HCT116 (cell line): ENCODE measurements around the gene TBC1D2. TPM values are rescaled to one million over a fixed set of nuclear protein-coding genes. Genes with fewer than 3 reads are reported as not detected.

Experiments
- ATAC-seq: fragments of 200-7000 bp; cut with Tn5 transposase; 2 replicates; pipeline ENCODE4 v1.9.1; 2020; ENCODE audit warnings: mild to moderate bottlenecking, moderate library complexity
- BruUV-seq: library from RNA; stranded (reverse); fragments of 400-500 nt; replicated peaks from 2 replicates; lab custom pipeline; 2021; lab: Mats Ljungman, UMichigan
- CTCF ChIA-PET: fragments of 300-600 bp; sonication (Branson Sonifier 250); formaldehyde crosslinking; loops from one replicate; lab custom pipeline; 2021; ENCODE audit warnings: antibody characterized with exemption; lab: Charles Lee
- POLR2A ChIA-PET: fragments of 300-600, 350-600 bp; sonication (Branson Sonifier 250); formaldehyde crosslinking; loops from one replicate; lab custom pipeline; 2021; ENCODE audit warnings: antibody characterized with exemption; lab: Charles Lee
- RAD21 ChIA-PET, 2 experiments: fragments of 300-600 bp; sonication (Branson Sonifier 250); formaldehyde crosslinking; loops; one replicate each; lab custom pipeline; 2023; ENCODE audit warnings: low total read pairs in 2 of 2; ENCODE audit not compliant: uncharacterized antibody in 2 of 2, unreplicated experiment in 2 of 2, low non-redundant PET in 1 of 2; lab: Charles Lee
- DNase-seq: peaks from one replicate; pipeline ENCODE4 v3.0.0-alpha.2; 2010; ENCODE audit warnings: low read depth, low spot score
- H2AFZ ChIP-seq: fragments of 200-600 bp; shearing (Covaris generic), sonication (generic); 2 replicates; pipeline ENCODE4 v1.6.1; 2017; ENCODE audit warnings: low read depth, mixed run types, mixed read lengths, antibody characterized with exemption, low read length; ENCODE audit not compliant: poor library complexity, severe bottlenecking
- H3K27ac ChIP-seq: 2 replicates; pipeline ENCODE4 v1.5.1; 2012; ENCODE audit warnings: low read depth, low read length
- H3K27me3 ChIP-seq: fragments of 200-600 bp; sonication (generic); 2 replicates; pipeline ENCODE4 v1.6.1; 2016; ENCODE audit warnings: mixed run types, low read length, mixed read lengths; ENCODE audit not compliant: insufficient read depth
- H3K36me3 ChIP-seq, 2 experiments: fragments of 200-500 bp in 1 of 2; fragments of 200-600 bp in 1 of 2; sonication (Bioruptor generic) in 1 of 2; sonication (generic) in 1 of 2; 2 replicates each; pipeline versions ENCODE4 v1.5.1 to v1.6.1; 2014 to 2016; ENCODE audit warnings: low read length in 2 of 2, inconsistent platforms in 1 of 2, mixed read lengths in 1 of 2, mixed run types in 1 of 2; ENCODE audit not compliant: insufficient read depth in 2 of 2, control insufficient read depth in 1 of 2
- H3K4me1 ChIP-seq, 2 experiments: fragments of 200-600 bp in 1 of 2; sonication (generic) in 1 of 2; 2 replicates each; pipeline versions ENCODE4 v1.5.1 to v1.6.1; 2012 to 2017; ENCODE audit warnings: low read length in 2 of 2, inconsistent platforms in 1 of 2, mild to moderate bottlenecking in 1 of 2, mixed read lengths in 1 of 2, mixed run types in 1 of 2, moderate library complexity in 1 of 2; ENCODE audit not compliant: insufficient read depth in 2 of 2, control insufficient read depth in 1 of 2
- H3K4me2 ChIP-seq: fragments of 200-600 bp; sonication (generic); 2 replicates; pipeline ENCODE4 v1.6.1; 2017; ENCODE audit warnings: mixed run types, low read length, mixed read lengths
- H3K4me3 ChIP-seq, 2 experiments: fragments of 200-600 bp in 1 of 2; sonication (generic) in 1 of 2; replicated peaks in 1 of 2; 2 replicates each; pipeline ENCODE4 v1.5.1; 2011 to 2016; ENCODE audit warnings: low read length in 2 of 2, control low read depth in 1 of 2, low read depth in 1 of 2, mild to moderate bottlenecking in 1 of 2, mixed read lengths in 1 of 2, mixed run types in 1 of 2
- H3K79me2 ChIP-seq: fragments of 200-600 bp; sonication (generic); 2 replicates; pipeline ENCODE4 v1.6.1; 2017; ENCODE audit warnings: mild to moderate bottlenecking, mixed run types, low read length, moderate library complexity, mixed read lengths; ENCODE audit not compliant: insufficient read depth
- H3K9ac ChIP-seq: fragments of 200-600 bp; sonication (generic); 2 replicates; pipeline ENCODE4 v1.6.1; 2016; ENCODE audit warnings: low read length, mixed read lengths
- H3K9me2 ChIP-seq: fragments of 200-600 bp; sonication (generic), shearing (Covaris generic); 2 replicates; pipeline ENCODE4 v1.6.1; 2017; ENCODE audit warnings: mixed run types, mild to moderate bottlenecking, moderate library complexity; ENCODE audit not compliant: insufficient read depth
- H3K9me3 ChIP-seq, 2 experiments: fragments of 200-500 bp in 1 of 2; fragments of 200-600 bp in 1 of 2; sonication (Bioruptor generic) in 1 of 2; sonication (generic) in 1 of 2; 2 replicates each; pipeline ENCODE4 v1.6.1; 2014 to 2017; ENCODE audit warnings: low read length in 2 of 2, mixed read lengths in 2 of 2, inconsistent platforms in 1 of 2, low read depth in 1 of 2, mild to moderate bottlenecking in 1 of 2, mixed run types in 1 of 2, moderate library complexity in 1 of 2; ENCODE audit not compliant: control insufficient read depth in 1 of 2, insufficient read depth in 1 of 2
- H4K20me1 ChIP-seq: fragments of 200-600 bp; sonication (generic), shearing (Covaris generic); 2 replicates; pipeline ENCODE4 v1.6.1; 2017; ENCODE audit warnings: mixed run types, mild to moderate bottlenecking, moderate library complexity; ENCODE audit not compliant: insufficient read depth
- ATF3 ChIP-seq: IDR thresholded peaks from 2 replicates; pipeline ENCODE4 v1.6.1; 2012
- CBX3 ChIP-seq: IDR thresholded peaks from 2 replicates; pipeline ENCODE4 v1.6.1; 2012; ENCODE audit warnings: low read depth
- CEBPB ChIP-seq: IDR thresholded peaks from 2 replicates; pipeline ENCODE4 v1.6.1; 2012; ENCODE audit warnings: low read depth
- CTCF ChIP-seq, 3 experiments: fragments of 200-600 bp in 1 of 3; sonication (generic) in 1 of 3; IDR thresholded peaks in 2 of 3; conservative IDR thresholded peaks in 1 of 3; 2 replicates each; pipeline ENCODE4 v1.5.1; 2012 to 2017; ENCODE audit warnings: low read depth in 2 of 3, low read length in 2 of 3, antibody characterized with exemption in 1 of 3, borderline replicate concordance in 1 of 3, control low read depth in 1 of 3, mild to moderate bottlenecking in 1 of 3, mixed read lengths in 1 of 3, mixed run types in 1 of 3, moderate library complexity in 1 of 3; ENCODE audit not compliant: insufficient read depth in 1 of 3
- EGR1 ChIP-seq: IDR thresholded peaks from 2 replicates; pipeline ENCODE4 v1.6.1; 2012; ENCODE audit warnings: low read depth
- ELF1 ChIP-seq: IDR thresholded peaks from 2 replicates; pipeline ENCODE4 v1.6.1; 2012; ENCODE audit warnings: low read depth, borderline replicate concordance
- EZH2 ChIP-seq: fragments of 200-600 bp; sonication (generic); IDR thresholded peaks from 2 replicates; pipeline ENCODE4 v1.6.1; 2017; ENCODE audit warnings: antibody characterized with exemption, mixed run types
- FOSL1 ChIP-seq: IDR thresholded peaks from 2 replicates; pipeline ENCODE4 v1.6.1; 2012; ENCODE audit warnings: low read depth
- JUND ChIP-seq: IDR thresholded peaks from 2 replicates; pipeline ENCODE4 v1.6.1; 2012
- MAX ChIP-seq: IDR thresholded peaks from 2 replicates; pipeline ENCODE4 v1.6.1; 2012
- RAD21 ChIP-seq: IDR thresholded peaks from 2 replicates; pipeline ENCODE4 v1.6.1; 2012; ENCODE audit warnings: low read depth, mild to moderate bottlenecking
- REST ChIP-seq: IDR thresholded peaks from 2 replicates; pipeline ENCODE4 v1.6.1; 2012; ENCODE audit warnings: low read depth
- SIN3A ChIP-seq: IDR thresholded peaks from 2 replicates; pipeline ENCODE4 v1.6.1; 2012; ENCODE audit warnings: low read depth
- SP1 ChIP-seq: IDR thresholded peaks from 2 replicates; pipeline ENCODE4 v1.6.1; 2012; ENCODE audit warnings: low read depth
- SRF ChIP-seq: IDR thresholded peaks from 2 replicates; pipeline ENCODE4 v1.6.1; 2012; ENCODE audit warnings: low read depth
- TCF7L2 ChIP-seq: IDR thresholded peaks from 2 replicates; pipeline ENCODE4 v1.7.0; 2011; ENCODE audit warnings: borderline replicate concordance, inconsistent platforms; ENCODE audit not compliant: insufficient read depth, insufficient read length; ENCODE audit errors: extremely low read depth
- ZFX ChIP-seq: fragments of 450-650 bp; IDR thresholded peaks from 2 replicates; pipeline ENCODE4 v1.6.1; 2017
- ZNF274 ChIP-seq: fragments of 200-500 bp; sonication (Bioruptor generic); IDR thresholded peaks from 2 replicates; pipeline ENCODE4 v1.6.1; 2014; ENCODE audit warnings: mild to moderate bottlenecking, low read depth, low read length, inconsistent platforms
- intact Hi-C: fragments of 100-400 bp; cut with micrococcal nuclease; formaldehyde crosslinking; loops from 2 replicates; pipeline ENCODE4 v1.10.0; 2022
- total RNA-seq: library from RNA; stranded (reverse); gene quantifications from one replicate; pipeline ENCODE4 v1.2.1, GENCODE V29; 2021; ENCODE audit not compliant: unreplicated experiment
- TF ChIP-seq, protein P1 (sequence below): IDR thresholded peaks from 2 replicates; pipeline ENCODE4 v1.6.1; 2011; ENCODE audit warnings: mild to moderate bottlenecking, low read length, moderate library complexity; ENCODE audit not compliant: insufficient replicate concordance; ENCODE audit errors: extremely low read depth

Gene TBC1D2
- total RNA-seq, 1 experiment from 2014 or later: 9.8 TPM

DNA sequence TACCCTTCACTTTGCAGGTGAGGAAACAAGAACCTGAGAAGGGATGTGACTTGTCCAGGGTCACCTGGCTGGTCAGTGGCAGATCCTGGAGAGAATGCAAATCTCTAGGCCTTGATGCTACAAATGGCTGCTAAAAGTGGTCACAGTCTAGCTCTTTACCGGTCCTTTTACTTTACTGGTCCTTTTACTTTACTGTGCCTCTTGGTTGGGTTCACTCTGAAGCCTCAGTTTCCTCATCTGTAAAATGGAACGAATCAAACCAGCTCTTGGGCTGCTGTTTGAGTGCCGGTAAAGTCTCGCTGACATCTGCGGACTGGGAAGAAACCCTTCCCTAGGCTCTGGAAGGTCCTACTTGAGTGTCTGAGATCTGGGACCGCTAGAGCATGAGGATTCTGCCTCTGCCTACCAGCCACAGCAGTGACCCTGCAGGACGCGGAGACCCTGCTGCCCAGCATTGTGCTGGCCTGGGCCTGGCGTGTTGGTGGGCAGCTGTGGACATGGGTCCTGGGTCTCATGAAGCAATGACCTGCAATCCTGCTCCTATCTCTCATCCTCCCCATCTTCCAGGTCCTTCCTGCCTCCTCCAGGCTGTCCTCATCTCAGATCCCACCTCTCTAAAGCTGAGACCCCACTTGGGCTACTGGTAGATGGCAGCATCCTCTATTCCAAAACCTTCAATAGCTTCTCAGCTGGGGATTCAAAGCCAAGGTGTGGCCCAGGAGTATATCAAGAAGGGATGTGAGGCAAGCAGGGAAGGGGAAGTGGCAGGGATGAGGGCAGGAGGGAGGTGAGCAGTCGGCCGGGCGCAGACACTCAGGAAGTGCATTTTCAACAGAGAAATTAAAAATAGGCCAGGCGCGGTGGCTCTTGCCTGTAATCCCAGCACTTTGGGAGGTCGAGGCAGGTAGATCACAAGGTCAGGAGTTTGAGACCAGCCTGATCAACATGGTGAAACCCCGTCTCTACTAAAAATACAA, 76.3 kb downstream of the TBC1D2 start:
- H3K9me2 ChIP-seq: no peaks in the 10 kb centered on the region
- H3K9ac ChIP-seq: no peak overlapping the region
- H2AFZ ChIP-seq: no peak overlapping the region
- ATAC-seq (no peak), DNase-seq (no peak)
- H3K4me3 ChIP-seq: no peak overlapping the region
- no peaks in the 10 kb centered on the region for H4K20me1 ChIP-seq
- H3K27ac ChIP-seq: no peak overlapping the region
- ChIA-PET CTCF (no interaction called here), RAD21 (no interaction called here), POLR2A (no interaction called here)
- H3K36me3 ChIP-seq: no peaks in the 10 kb centered on the region
- no peaks in the 10 kb centered on the region for H3K4me1 ChIP-seq
- no peak overlapping the region for H3K4me2 ChIP-seq
- H3K9me3 ChIP-seq: no peaks in the 10 kb centered on the region
- BruUV-seq: no TSS peak
- TF ChIP-seq MAX: no peak
- TF ChIP-seq CTCF (IDR thresholded peaks at IDR 0.05 in 2 of 3, conservative IDR thresholded peaks at IDR 0.05 in 1 of 3; ENCODE audit: borderline replicate concordance in 1 of 3, insufficient read depth in 1 of 3, low read depth in 2 of 3, low read length in 2 of 3): no peak
- TF ChIP-seq JUND: no peak
- TF ChIP-seq ELF1: no peak
- no peak for TF ChIP-seq CBX3
- TF ChIP-seq, protein P1, sequence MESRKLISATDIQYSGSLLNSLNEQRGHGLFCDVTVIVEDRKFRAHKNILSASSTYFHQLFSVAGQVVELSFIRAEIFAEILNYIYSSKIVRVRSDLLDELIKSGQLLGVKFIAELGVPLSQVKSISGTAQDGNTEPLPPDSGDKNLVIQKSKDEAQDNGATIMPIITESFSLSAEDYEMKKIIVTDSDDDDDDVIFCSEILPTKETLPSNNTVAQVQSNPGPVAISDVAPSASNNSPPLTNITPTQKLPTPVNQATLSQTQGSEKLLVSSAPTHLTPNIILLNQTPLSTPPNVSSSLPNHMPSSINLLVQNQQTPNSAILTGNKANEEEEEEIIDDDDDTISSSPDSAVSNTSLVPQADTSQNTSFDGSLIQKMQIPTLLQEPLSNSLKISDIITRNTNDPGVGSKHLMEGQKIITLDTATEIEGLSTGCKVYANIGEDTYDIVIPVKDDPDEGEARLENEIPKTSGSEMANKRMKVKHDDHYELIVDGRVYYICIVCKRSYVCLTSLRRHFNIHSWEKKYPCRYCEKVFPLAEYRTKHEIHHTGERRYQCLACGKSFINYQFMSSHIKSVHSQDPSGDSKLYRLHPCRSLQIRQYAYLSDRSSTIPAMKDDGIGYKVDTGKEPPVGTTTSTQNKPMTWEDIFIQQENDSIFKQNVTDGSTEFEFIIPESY: no peak
- no peak for TF ChIP-seq ZFX
- no peak for TF ChIP-seq RAD21
- no peak for TF ChIP-seq REST
- no peak for TF ChIP-seq CEBPB
- no peak for TF ChIP-seq EGR1
- no peak for TF ChIP-seq SIN3A
- no peak for TF ChIP-seq ZNF274
- no peak for TF ChIP-seq EZH2
- no peak for TF ChIP-seq SRF
- TF ChIP-seq TCF7L2: no peak
- TF ChIP-seq SP1: no peak
- TF ChIP-seq FOSL1: no peak
- TF ChIP-seq ATF3: no peak
- H3K79me2 ChIP-seq: no peaks in the 10 kb centered on the region
- no peaks in the 10 kb centered on the region for H3K27me3 ChIP-seq
- intact Hi-C loops: no loop called here
